Raji (cell line): ENCODE measurements around the gene SKAP2.

ENCODE experiments used
- POLR2A ChIP-seq: IDR thresholded peaks from 2 replicates; pipeline ENCODE4 v1.6.1; 2011; ENCODE audit warnings: low read depth, low read length, control low read depth; ENCODE audit not compliant: insufficient read depth

Gene SKAP2

DNA sequence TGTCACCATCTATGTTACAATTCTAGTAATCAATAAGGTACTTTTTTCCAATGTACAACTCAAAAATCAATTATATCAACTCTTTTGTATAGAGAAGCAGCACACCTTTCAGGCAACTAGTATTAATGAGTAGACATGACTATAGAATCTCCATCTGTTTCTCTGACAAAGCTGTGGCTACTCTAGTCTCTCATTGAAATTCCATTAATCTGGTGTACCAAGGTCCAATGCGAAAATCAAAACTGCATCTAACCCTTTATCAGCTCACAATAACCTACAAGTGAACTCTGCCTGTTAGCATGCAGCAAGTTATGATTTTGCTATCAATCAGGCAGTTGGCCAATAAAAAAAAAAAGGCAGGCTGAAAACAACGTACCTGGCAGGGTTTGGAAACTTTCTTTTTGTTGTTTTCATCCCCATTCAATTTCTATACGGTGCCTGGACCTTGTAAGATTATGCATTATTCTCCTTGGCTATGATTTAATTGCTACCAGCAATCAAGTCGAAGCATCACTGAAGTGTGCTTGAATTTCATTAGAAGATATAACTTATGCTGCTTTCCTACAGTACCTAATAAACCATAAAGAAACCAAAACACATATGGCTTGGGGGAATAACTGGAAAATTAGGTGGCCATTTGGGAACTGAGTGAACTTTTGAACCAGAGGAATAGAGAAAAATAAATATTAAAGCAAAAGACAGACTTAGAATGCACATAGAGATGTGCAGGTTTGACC lies 23.2 kb downstream of the SKAP2 start:
- no peak for TF ChIP-seq POLR2A

DNA sequence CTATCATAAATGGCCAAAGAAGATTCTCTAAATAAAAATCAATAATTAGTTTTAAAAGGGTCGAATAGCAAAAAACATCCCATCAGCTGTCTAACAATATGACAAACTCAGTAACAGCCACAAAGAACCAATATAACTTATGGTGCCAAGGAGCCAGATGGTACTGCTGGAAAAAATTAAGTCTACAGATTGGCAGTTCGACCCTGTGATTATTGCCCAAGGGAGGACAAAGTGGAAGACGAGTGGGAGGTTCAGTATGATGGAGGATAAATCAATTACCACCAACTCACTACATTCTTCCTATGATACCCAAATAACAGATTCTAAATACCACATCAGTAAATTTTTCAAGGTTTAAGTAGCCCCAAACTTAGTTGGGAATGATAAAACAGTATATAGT lies 49.0 kb downstream of the SKAP2 start:
- TF ChIP-seq POLR2A: no peak

DNA sequence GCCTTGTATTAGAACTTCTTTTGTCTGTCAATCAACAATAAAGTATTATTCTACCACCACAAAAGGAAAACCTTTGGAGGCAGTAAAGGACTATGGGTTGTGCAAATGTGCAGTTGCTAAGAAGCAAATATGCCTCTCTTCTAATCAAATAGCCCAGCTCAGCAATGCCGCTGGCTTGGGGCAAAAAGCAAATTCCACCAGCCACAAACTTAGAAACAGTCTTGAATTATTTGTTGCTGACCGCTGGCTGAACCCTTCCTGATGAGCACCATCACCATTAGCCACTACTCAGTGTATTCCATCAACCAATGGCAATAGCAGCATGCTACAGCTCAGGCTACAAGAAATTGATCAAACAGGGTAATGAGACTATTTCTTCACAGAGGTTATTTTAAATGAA lies 51.0 kb downstream of the SKAP2 start:
- TF ChIP-seq POLR2A: no peak

DNA sequence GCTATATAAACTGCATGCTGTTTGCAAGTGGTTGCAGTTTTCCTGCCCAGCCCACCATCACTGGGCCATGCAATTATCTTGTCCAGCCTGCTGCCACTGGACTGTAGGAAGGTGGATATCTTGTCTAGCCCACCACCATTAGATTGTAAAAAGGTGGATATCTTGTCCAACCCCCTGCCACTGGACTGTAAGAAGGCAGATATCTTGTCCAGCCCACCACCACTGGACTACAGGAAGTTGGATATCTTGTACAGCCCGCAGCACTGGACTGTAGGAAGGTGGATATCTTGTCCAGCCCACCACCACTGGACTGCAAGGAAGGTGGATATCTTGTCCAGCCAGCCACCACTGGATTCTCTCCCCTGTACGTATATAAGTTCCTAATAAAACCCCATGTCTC lies 69.8 kb downstream of the SKAP2 start:
- TF ChIP-seq POLR2A: no peak

DNA sequence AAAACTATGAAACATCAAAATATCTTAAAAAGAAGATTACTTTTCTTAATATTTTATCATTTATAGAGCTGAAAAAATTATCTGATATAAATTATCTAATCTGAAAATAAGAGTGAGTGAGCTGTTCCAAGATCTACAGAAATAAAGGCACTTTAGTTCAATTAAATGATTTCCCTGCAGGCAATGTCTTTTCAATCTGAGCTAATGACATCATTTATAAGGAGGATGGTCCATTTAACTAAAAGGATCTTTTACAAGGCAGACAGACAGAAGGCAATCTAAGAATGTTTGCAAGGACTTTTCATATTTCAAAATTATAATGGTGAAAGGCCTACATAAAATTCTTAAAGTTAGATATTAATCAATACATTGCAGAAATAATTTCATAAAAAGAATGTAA lies 71.8 kb downstream of the SKAP2 start:
- TF ChIP-seq POLR2A: no peak

DNA sequence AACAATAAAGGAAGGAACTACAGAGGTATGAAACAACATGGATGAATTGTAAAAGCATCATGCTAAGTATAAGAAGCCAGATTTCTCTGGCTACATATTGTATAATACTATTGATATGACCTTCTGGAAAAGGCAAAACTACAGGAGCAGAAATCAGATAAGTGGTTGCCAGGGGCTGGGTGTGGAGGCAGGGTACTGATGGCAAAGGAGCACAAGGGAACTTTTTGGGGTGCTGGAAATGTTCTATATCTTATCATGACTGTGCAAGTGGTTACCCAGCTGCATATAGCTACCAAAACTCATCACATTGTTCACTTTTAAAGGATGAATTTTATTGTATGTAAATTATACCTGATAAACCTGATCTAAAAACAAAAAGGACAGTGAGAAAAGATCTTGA lies 72.4 kb downstream of the SKAP2 start:
- no peak for TF ChIP-seq POLR2A

DNA sequence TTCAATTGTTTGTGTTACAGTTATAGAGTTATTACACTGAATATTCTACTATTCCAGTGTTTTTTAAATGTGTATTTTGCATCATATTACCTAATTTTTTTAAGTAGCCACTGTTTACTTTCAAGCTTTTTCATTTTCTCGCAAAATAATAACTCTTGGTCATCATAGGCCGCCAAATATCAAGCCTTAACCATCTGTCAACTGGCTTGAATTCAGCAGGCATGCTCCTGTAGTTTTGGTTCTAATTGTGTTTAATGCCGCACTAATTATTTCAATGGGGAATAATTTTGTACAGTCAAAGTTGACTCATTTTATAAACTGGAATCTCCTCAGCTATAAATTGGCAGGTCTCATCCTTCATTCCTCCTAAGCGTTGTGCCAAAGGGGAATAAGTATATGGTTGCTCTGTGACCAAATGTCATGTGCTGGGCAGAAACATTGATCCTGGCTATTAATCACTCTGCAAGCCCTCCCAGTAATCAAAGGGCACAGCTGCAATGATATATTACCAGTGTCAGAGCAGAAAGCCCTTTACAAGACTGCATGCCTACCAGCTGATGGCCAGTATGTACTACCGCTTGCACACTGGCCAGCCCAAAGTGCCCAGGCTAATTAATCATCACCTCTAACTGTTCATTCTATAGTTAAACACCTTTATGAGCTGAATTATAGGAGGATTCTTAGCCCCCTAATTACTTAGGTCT lies 74.8 kb downstream of the SKAP2 start:
- no peak for TF ChIP-seq POLR2A

DNA sequence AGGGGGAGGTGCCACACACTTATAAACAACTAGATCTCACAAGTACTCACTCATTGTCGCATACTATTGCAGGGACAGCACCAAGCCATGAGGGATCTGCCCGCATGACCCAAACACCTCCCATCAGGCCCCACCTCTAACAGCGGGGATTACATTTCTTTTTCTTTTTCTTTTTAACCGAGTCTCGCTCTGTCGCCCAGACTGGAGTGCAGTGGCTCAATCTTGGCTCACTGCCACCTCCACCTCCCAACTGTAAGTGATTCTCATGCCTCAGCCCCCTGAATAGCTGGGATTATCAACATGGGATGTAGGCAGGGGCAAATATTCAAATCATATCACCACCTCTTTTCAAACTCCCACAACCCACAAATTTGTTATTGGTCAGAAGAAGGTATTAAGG lies 76.7 kb downstream of the SKAP2 start:
- TF ChIP-seq POLR2A: no peak

DNA sequence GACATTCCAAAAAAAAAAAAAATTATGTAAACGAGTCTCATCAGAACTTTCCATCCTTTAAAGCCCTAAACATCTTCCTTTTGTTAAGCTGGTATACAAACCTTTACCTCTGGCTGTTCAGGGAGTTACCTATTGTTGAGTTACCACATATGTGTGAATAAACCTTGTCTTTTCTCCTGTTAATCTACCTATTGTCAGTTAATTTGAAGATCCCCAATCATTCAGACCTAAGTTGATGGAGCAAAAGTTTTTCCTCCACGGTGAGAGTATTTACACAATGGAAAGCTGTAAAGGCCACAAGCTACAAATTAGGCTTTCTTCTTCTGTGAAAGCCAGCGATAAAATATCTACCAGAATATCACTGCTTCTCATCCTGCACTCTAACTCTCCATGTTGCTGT lies 80.3 kb downstream of the SKAP2 start:
- no peak for TF ChIP-seq POLR2A

DNA sequence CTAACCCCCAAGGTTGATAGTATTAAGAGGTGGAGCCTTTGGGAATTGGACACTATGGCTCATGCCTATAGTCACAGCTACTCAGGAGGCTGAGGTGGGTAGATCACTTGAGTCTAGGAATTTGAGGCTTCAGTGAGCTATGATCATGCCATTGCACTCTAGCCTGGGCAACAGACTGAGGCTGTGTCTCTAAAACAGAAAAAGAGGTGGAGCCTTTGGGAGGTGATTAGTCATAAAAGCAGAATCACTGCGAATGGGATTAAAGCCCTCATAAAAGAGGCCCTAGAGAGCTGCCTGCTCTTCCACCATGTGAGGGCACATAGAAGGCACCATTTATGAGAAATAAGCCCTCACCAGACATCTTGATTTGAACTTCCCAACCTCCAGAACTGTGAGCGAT lies 81.9 kb downstream of the SKAP2 start:
- TF ChIP-seq POLR2A: no peak

DNA sequence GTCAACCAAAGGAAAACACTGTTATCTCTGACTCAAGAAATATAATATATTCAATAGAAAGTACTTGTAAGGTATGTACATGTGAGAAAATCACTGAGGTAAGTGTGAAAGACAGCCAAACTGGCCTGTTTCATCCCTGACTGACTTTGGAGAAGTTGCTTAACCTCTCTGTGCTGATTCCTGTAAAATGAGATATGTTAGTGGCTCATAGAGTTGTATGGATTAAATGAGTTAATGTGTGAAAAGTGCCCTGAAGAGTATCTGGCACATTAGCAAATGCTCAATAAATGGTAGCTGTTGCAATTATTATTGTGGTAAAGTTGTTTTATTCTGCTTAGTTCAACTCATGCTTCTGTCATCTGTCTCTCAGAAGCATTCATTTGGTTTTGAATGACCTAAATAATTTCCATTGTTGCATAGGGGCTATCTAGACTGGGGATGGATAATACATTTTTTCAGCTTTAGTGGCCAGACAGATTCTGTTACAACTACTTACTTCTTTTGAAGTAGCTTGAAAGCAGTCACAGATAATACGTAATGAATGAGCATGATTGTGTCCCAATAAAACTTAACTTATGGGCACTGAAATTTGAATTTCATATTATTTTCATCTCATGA lies 84.3 kb downstream of the SKAP2 start:
- no peak for TF ChIP-seq POLR2A

DNA sequence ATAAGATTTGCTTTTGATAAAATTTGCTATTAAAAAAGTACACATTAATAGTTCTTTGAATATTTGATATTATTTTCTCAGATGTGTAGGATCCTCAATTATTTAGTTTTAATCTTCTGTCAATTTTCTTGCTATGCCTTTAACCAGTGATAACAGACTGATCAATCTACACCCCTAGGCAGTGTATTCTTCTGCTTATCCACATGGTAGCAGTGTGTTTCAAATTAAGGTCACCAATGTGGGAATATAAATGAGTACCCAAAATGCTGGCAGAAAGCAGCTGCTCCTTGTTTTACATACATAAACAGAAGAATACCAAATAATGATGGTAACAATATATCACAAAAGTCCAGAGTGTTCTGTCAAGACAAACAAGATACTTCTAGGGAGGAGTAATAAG lies 87.0 kb downstream of the SKAP2 start:
- no peak for TF ChIP-seq POLR2A

DNA sequence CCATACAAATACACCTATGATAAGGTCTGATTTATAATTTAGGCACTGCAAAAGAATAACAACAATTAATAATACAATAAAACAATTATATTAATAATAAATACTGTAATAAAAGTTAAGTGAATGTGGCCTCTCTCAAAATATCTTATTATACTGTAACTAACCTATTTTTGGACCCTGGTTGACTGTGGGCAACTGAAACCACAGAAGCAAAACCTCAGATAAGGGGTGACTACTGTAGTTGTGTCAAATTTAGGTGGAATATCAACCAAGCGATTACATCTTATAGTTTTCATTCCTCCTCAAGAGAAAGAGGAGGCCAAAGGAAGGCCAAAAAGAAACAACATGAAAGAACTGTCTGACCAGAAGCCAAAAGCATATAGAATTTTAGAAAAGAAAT lies 103.9 kb downstream of the SKAP2 start:
- no peak for TF ChIP-seq POLR2A

DNA sequence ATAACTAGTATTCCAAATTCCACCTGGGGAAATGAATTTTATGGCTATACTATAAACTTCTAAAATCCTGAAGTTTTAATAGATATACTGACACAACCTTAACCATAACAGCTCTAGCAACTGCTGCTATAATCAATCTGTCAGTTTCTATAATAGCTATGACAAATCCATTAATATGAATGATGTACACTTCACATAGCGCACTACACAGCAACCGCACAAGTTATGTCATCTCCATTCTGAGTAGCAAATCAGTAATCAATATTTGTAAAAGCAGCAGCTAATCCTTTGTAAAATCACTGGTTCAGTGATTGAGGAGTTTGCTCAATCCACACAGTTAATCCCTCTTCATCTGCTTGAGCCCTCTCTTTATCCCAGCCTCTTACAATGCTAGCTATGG lies 105.3 kb downstream of the SKAP2 start:
- no peak for TF ChIP-seq POLR2A

DNA sequence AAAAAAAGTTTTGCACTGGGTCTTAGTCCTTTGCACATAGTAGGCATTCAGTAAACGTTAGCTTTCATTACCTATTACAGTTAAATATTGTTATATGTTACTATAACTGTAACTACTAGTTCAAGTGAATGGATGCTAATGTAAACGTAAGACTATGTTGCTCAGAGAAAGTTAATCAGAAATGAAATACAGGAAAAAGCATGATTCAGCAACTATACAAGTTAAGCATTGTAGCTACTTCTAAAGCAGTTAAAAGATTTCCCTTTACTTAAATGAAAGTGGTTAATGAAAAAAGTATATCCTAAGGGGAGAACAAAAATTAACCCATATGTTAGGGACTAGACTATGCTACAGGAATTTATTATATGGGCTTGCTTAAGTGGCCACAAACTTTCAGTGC lies 121.2 kb downstream of the SKAP2 start:
- TF ChIP-seq POLR2A: no peak

DNA sequence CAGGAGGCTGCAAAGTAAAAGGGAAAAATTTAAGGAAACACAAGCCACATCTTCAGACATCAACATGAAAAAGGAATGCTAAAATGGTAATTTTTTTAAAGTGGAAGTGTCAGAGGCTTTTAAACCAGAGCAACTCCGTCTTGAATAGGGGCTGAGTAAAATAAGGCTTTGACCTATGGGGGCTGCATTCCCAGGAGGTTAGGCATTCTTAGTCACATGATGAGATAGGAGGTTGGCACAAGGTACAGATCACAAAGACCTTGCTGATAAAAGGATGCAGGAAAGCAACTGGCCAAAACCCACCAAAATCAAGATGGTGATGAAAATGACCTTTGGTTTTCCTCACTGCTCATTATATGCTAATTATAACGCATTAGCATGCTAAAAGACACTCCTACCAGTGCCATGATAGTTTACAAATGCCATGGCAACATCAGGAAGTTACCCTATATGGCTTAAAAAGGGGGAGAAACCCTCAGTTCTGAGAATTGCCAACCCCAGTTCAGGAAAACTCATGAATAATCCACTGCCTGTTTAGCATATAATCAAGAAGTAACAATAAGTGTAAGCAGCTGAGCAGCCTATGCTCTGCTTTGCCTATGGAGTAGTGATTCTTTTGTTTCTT lies 128.3 kb downstream of the SKAP2 start:
- no peak for TF ChIP-seq POLR2A
